Transverse colon (tissue), 4 donors: Measurements from ENCODE around the gene GTF2H4. TPM values are rescaled to one million over a fixed set of nuclear protein-coding genes. Genes with fewer than 3 reads are reported as not detected.
"Not testable (repeated sequence)": the region's sequence is repeated elsewhere in the genome, so short reads cannot be mapped to it uniquely, and the experiment has no call there.

Experiments used
- DNase-seq: peaks from one replicate; pipeline ENCODE4 v3.0.0-alpha.2; 2019
- H3K27ac ChIP-seq, 4 donors: fragments of 200-600 bp; sonication (generic); 2 replicates each; pipeline ENCODE4 v1.5.1; 2016 to 2018; ENCODE audit warnings: inconsistent platforms in 4 of 4
- H3K27me3 ChIP-seq: fragments of 200-600 bp; sonication (generic); 2 replicates; pipeline ENCODE4 v1.5.1; 2017; ENCODE audit warnings: inconsistent platforms
- H3K36me3 ChIP-seq, 4 donors: fragments of 200-600 bp; sonication (generic); 2 replicates each; pipeline ENCODE4 v1.5.1; 2017 to 2019; ENCODE audit warnings: inconsistent platforms in 4 of 4
- H3K4me1 ChIP-seq, 4 donors: fragments of 200-600 bp; sonication (generic); 2 replicates each; pipeline ENCODE4 v1.5.1; 2017 to 2020; ENCODE audit warnings: inconsistent platforms in 4 of 4
- H3K4me3 ChIP-seq, 4 donors: fragments of 200-600 bp; sonication (generic); 1 replicate in 1 of 4; 2 replicates in 3 of 4; pipeline versions ENCODE4 v1.5.1 to v1.6.1; 2017 to 2019; ENCODE audit warnings: inconsistent platforms in 4 of 4
- H3K9me3 ChIP-seq, 2 donors: fragments of 200-600 bp; sonication (generic); 2 replicates each; pipeline ENCODE4 v1.5.1; 2017 to 2019; ENCODE audit warnings: inconsistent platforms in 2 of 2
- EP300 ChIP-seq: sonication (generic); formaldehyde crosslinking; IDR thresholded peaks from one replicate; pipeline ENCODE4 v1.6.1; 2017; ENCODE audit warnings: antibody characterized with exemption, low read depth
- POLR2A ChIP-seq: fragments of 450-650 bp; IDR thresholded peaks from one replicate; pipeline ENCODE4 v1.6.1; 2016; ENCODE audit warnings: antibody characterized with exemption, mild to moderate bottlenecking, moderate library complexity
- POLR2AphosphoS5 ChIP-seq, 3 donors: sonication (generic); formaldehyde crosslinking; IDR thresholded peaks; one replicate each; pipeline ENCODE4 v1.6.1; 2016; ENCODE audit warnings: antibody characterized with exemption in 3 of 3
- WGBS, 2 donors: methylation state at CpG; one replicate each; pipeline ENCODE4 v1.1.5; 2018; ENCODE audit warnings: low coverage in 1 of 2; 5-methylcytosine and 5-hydroxymethylcytosine counted together
- in situ Hi-C, 4 donors: fragments of 200-750 bp; cut with MboI; loops; one replicate each; pipeline versions ENCODE4 v1.15.0 to v1.15.1; 2017; ENCODE audit warnings: low sequenced_read_pairs in 3 of 4, low pct_ligation_motif_present in 1 of 4, low pct_unique_long_range_greater_than_20kb in 1 of 4
- intact Hi-C: fragments of 100-400 bp; cut with DNase I; formaldehyde crosslinking; loops from one replicate; pipeline ENCODE4 v1.15.1; 2023; ENCODE audit warnings: low total_unique reads
- total RNA-seq, 4 donors: library from RNA; depleted of rRNA; stranded (reverse); fragments of >200 nt; gene quantifications; one replicate each; pipeline ENCODE4 v1.1.0, GENCODE V29; 2016
- TF ChIP-seq, protein P1 (sequence below), 5 experiments: fragments of 200-600 bp in 3 of 5; fragments of 450-650 bp in 2 of 5; sonication (generic) in 3 of 5; IDR thresholded peaks; 1 replicate in 2 of 5; 2 replicates in 3 of 5; pipeline ENCODE4 v1.5.1; 2016 to 2017; ENCODE audit warnings: antibody characterized with exemption in 5 of 5, inconsistent platforms in 3 of 5, mild to moderate bottlenecking in 2 of 5, moderate library complexity in 1 of 5

Gene GTF2H4
- total RNA-seq, 4 donors from 2014 or later: 2.0 to 44.5 (median 6.8) TPM

- no peaks in the 10 kb centered on the region for H3K4me1 ChIP-seq
- TF ChIP-seq POLR2A (no peak), EP300 (no peak), POLR2AphosphoS5 (IDR thresholded peaks at IDR 0.05) (no peak)
- TF ChIP-seq, protein P1, sequence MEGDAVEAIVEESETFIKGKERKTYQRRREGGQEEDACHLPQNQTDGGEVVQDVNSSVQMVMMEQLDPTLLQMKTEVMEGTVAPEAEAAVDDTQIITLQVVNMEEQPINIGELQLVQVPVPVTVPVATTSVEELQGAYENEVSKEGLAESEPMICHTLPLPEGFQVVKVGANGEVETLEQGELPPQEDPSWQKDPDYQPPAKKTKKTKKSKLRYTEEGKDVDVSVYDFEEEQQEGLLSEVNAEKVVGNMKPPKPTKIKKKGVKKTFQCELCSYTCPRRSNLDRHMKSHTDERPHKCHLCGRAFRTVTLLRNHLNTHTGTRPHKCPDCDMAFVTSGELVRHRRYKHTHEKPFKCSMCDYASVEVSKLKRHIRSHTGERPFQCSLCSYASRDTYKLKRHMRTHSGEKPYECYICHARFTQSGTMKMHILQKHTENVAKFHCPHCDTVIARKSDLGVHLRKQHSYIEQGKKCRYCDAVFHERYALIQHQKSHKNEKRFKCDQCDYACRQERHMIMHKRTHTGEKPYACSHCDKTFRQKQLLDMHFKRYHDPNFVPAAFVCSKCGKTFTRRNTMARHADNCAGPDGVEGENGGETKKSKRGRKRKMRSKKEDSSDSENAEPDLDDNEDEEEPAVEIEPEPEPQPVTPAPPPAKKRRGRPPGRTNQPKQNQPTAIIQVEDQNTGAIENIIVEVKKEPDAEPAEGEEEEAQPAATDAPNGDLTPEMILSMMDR (IDR thresholded peaks at IDR 0.05): no peak
- no peak for DNase-seq
- H3K9me3 ChIP-seq: no peaks in the 10 kb centered on the region
- H3K27ac ChIP-seq: no peak overlapping the region
- H3K4me3 ChIP-seq: no peak overlapping the region
- 85% methylated on average over 7 of the region's 7 CpGs; no CpG with 5 or more reads in 1 of the 2 donors for WGBS, 2 donors
- H3K36me3 ChIP-seq: peaks cover 0 to 38% (median 16%) of the 10 kb centered on the region in 4 donors
- in situ Hi-C loops: no loop called here
- no peaks in the 10 kb centered on the region for H3K27me3 ChIP-seq
- intact Hi-C loops: no loop called here
These were observed 14.4 kb downstream of the GTF2H4 start for GRCh38 chr6:30922447-30922852.

DNA sequence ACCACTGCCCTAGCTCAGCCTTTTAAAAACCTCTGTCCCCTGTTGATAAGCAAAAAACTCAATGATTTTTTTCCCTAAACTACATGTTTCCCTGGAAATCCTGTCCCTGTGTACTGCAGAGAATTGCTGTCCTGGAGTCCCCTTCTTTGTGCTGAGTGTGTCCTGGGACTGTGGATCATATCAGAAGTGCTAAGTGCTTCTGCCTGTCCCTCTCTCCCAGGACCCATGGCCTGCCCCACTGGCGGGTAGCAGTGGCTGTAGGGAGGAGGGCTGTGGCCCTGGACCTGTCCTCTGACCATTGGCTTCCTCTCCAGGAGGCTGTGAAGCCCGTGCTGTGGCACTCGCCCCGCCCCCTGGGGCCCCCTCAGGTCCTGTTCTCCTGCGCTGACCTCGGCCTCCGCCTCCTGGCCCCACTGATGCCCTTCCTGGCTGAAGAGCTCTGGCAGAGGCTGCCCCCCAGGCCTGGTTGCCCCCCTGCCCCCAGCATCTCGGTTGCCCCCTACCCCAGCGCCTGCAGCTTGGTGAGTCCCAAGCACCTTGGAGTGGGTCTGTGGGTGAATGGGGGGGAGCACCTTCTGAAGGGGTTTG lies 16.1 kb downstream of the GTF2H4 start:
- H3K4me3 ChIP-seq, H3K27me3 ChIP-seq, intact Hi-C loops, H3K4me1 ChIP-seq, in situ Hi-C loops, H3K9me3 ChIP-seq, DNase-seq, H3K27ac ChIP-seq: not testable (repeated sequence)
- WGBS, 2 donors: 93% methylated on average over 7 of the region's 9 CpGs; no CpG with 5 or more reads in 1 of the 2 donors
- peaks cover 0 to 32% (median 15%) of the 10 kb centered on the region in 4 donors for H3K36me3 ChIP-seq

- no peaks in the 10 kb centered on the region for H3K27me3 ChIP-seq
- TF ChIP-seq, protein P1 (IDR thresholded peaks at IDR 0.05): no peak
- peak; percentile 9 for TF ChIP-seq POLR2A
- no peak for TF ChIP-seq EP300
- no peak for TF ChIP-seq POLR2AphosphoS5 (IDR thresholded peaks at IDR 0.05)
- H3K36me3 ChIP-seq: peaks cover 0 to 18% (median 6%) of the 10 kb centered on the region in 4 donors
- in situ Hi-C loops: loop anchor here in 1 of 4 donors (25.0 kb wide), 1 partner anchor 136 kb away; no protein-coding TSS in a partner anchor
- WGBS, 2 donors: 75 to 100% methylated on average over 1 to 4 of the region's 4 CpGs
- no peak overlapping the region for H3K4me3 ChIP-seq
- H3K4me1 ChIP-seq: no peaks in the 10 kb centered on the region
- intact Hi-C loops: no loop called here
- H3K27ac ChIP-seq: peak overlapping the region in 1 of 4 donors; percentile 4
- peaks cover 0 to 6% of the 10 kb centered on the region in 2 donors for H3K9me3 ChIP-seq
- peak; percentile 42 for DNase-seq
These were observed 18.6 kb downstream of the GTF2H4 start for GRCh38 chr6:30926644-30927043.

- in situ Hi-C loops: loop anchor here in 1 of 4 donors (25.0 kb wide), 1 partner anchor 135 kb away; no protein-coding TSS in a partner anchor
- H3K9me3 ChIP-seq, H3K4me3 ChIP-seq, H3K27ac ChIP-seq, H3K4me1 ChIP-seq, H3K27me3 ChIP-seq, intact Hi-C loops, DNase-seq: not testable (repeated sequence)
- H3K36me3 ChIP-seq: peaks cover 0 to 14% (median 6%) of the 10 kb centered on the region in 4 donors
- 93% methylated on average over 3 of the region's 3 CpGs for WGBS, 2 donors
These were observed 19.1 kb downstream of the GTF2H4 start for GRCh38 chr6:30927080-30927479.

DNA sequence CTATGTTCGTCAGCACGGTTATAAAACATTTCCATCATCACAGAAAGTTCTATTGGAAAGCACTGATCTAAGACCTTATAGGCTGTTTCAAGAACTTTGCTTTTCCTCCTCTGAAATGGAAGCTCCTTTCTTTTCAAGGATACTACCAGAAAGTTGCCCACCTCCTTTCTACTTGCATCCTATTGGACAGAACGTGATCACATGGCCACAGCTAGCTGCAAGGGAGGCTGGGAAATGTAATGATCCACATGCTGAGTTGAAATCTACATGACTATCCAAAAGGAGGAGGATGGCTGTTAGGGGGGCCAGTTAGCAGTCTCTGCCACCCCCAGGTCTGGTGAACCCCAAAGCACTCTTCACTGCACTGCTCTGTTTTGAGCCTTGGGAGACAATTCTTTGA lies 20.7 kb downstream of the GTF2H4 start:
- Histone ChIP-seq H3K9me3 (peaks cover 0 to 6% of the 10 kb centered on the region in 2 donors), H3K27ac (no peak overlapping the region), H3K4me3 (no peak overlapping the region), H3K4me1 (no peaks in the 10 kb centered on the region), H3K27me3 (no peaks in the 10 kb centered on the region), H3K36me3 (peaks cover 0 to 7% (median 0%) of the 10 kb centered on the region in 4 donors)
- intact Hi-C loops: no loop called here
- TF ChIP-seq, protein P1 (IDR thresholded peaks at IDR 0.05): no peak
- no peak for TF ChIP-seq POLR2AphosphoS5 (IDR thresholded peaks at IDR 0.05)
- in situ Hi-C loops: loop anchor here in 1 of 4 donors (25.0 kb wide), 1 partner anchor 134 kb away; no protein-coding TSS in a partner anchor
- 97 to 100% methylated on average over 3 of the region's 3 CpGs for WGBS, 2 donors
- no peak for DNase-seq
